HepG2 (cell line): ENCODE results near the gene TTLL1. TPM values are rescaled to one million over a fixed set of nuclear protein-coding genes. Genes with fewer than 3 reads are reported as not detected.

Experiments
- AGO2 ChIP-seq: fragments of 200-400 bp; formaldehyde crosslinking; optimal IDR thresholded peaks from 2 replicates; pipeline ENCODE3; 2017; ENCODE audit warnings: mild to moderate bottlenecking, low read depth, low read length, moderate library complexity
- ARID5B ChIP-seq: IDR thresholded peaks from 2 replicates; pipeline ENCODE4 v1.4.0; 2020; ENCODE audit warnings: mild to moderate bottlenecking, missing genetic modification reagents
- CREBL2 ChIP-seq: sonication (generic); formaldehyde crosslinking; IDR thresholded peaks from 2 replicates; pipeline ENCODE4 v1.8.1; 2023; ENCODE audit warnings: missing genetic modification reagents, mild to moderate bottlenecking, borderline replicate concordance
- ELF1 ChIP-seq: sonication (generic); formaldehyde crosslinking; IDR thresholded peaks from 2 replicates; pipeline ENCODE4 v1.4.0; 2020; ENCODE audit warnings: missing genetic modification reagents
- ELF4 ChIP-seq: sonication (generic); formaldehyde crosslinking; IDR thresholded peaks from 2 replicates; pipeline ENCODE4 v1.5.0; 2020; ENCODE audit warnings: missing genetic modification reagents, mild to moderate bottlenecking, moderate library complexity, borderline replicate concordance
- FOXK1 ChIP-seq: sonication (generic); formaldehyde crosslinking; IDR thresholded peaks from 2 replicates; pipeline ENCODE4 v1.4.0; 2020; ENCODE audit warnings: low read depth, missing genetic modification reagents, borderline replicate concordance
- FOXP1 ChIP-seq, 2 experiments: fragments of 450-650 bp in 1 of 2; IDR thresholded peaks; 2 replicates each; pipeline ENCODE4 v1.6.1; 2017 to 2018; ENCODE audit warnings: antibody characterized with exemption in 1 of 2
- HOXA7 ChIP-seq: sonication (generic); formaldehyde crosslinking; IDR thresholded peaks from 2 replicates; pipeline ENCODE4 v1.8.1; 2022; ENCODE audit warnings: mild to moderate bottlenecking, missing genetic modification reagents, moderate library complexity
- NR0B2 ChIP-seq: sonication (generic); formaldehyde crosslinking; IDR thresholded peaks from 2 replicates; pipeline ENCODE4 v1.4.0; 2020; ENCODE audit warnings: mild to moderate bottlenecking, missing genetic modification reagents
- NR1H2 ChIP-seq: sonication (generic); formaldehyde crosslinking; IDR thresholded peaks from 2 replicates; pipeline ENCODE4 v1.8.1; 2022; ENCODE audit warnings: low read depth, missing genetic modification reagents, borderline replicate concordance
- SAP130 ChIP-seq: IDR thresholded peaks from 2 replicates; pipeline ENCODE4 v1.6.1; 2016; ENCODE audit warnings: low read depth
- SRF ChIP-seq: IDR thresholded peaks from 2 replicates; pipeline ENCODE4 v1.6.1; 2011; ENCODE audit warnings: mild to moderate bottlenecking, low read depth, low read length, moderate library complexity
- SYNCRIP ChIP-seq: fragments of 200-400 bp; formaldehyde crosslinking; IDR thresholded peaks from 2 replicates; pipeline ENCODE4 v1.6.1; 2018; ENCODE audit warnings: mild to moderate bottlenecking, low read depth, low read length; ENCODE audit not compliant: insufficient read depth
- TAF1 ChIP-seq: sonication (generic); formaldehyde crosslinking; IDR thresholded peaks from 2 replicates; pipeline ENCODE4 v1.4.0; 2020; ENCODE audit warnings: missing genetic modification reagents
- TARDBP ChIP-seq: sonication (generic); formaldehyde crosslinking; IDR thresholded peaks from 2 replicates; pipeline ENCODE4 v1.8.0; 2022; ENCODE audit warnings: mild to moderate bottlenecking, missing genetic modification reagents
- ZBTB34 ChIP-seq: sonication (generic); formaldehyde crosslinking; IDR thresholded peaks from 2 replicates; pipeline ENCODE4 v1.8.0; 2022; ENCODE audit warnings: mild to moderate bottlenecking, missing genetic modification reagents
- ZFP1 ChIP-seq: IDR thresholded peaks from 2 replicates; pipeline ENCODE4 v1.6.1; 2016
- ZFX ChIP-seq: sonication (generic); formaldehyde crosslinking; IDR thresholded peaks from 2 replicates; pipeline ENCODE4 v1.4.0; 2020; ENCODE audit warnings: mild to moderate bottlenecking, low read depth, missing genetic modification reagents, moderate library complexity
- ZNF350 ChIP-seq: sonication (generic); formaldehyde crosslinking; IDR thresholded peaks from 2 replicates; pipeline ENCODE4 v1.4.0; 2020; ENCODE audit warnings: mild to moderate bottlenecking, low read depth, missing genetic modification reagents, borderline replicate concordance
- ZNF460 ChIP-seq: sonication (generic); formaldehyde crosslinking; IDR thresholded peaks from 2 replicates; pipeline ENCODE4 v1.5.1; 2020; ENCODE audit warnings: missing genetic modification reagents, mild to moderate bottlenecking, borderline replicate concordance
- ZNF768 ChIP-seq: sonication (generic); formaldehyde crosslinking; IDR thresholded peaks from 2 replicates; pipeline ENCODE4 v1.4.0; 2020; ENCODE audit warnings: missing genetic modification reagents
- ZNF883 ChIP-seq: sonication (generic); formaldehyde crosslinking; IDR thresholded peaks from 2 replicates; pipeline ENCODE4 v1.5.1; 2020; ENCODE audit warnings: mild to moderate bottlenecking, missing genetic modification reagents; ENCODE audit errors: not compliant biosample characterization
- polyA plus RNA-seq, 8 experiments: library from polyadenylated mRNA; depleted of rRNA in 3 of 8; stranded (reverse) in 7 of 8; unstranded in 1 of 8; fragments of >200 nt; fragmentation: Illumina TruSeq in 4 of 8; extraction: Trizol in 4 of 8; gene quantifications; 2 replicates each; pipeline versions ENCODE4 v1.2.1 to v1.2.3, GENCODE V29; 2011 to 2016; ENCODE audit warnings: low read depth in 4 of 8, missing spikeins in 1 of 8, mixed read lengths in 1 of 8; ENCODE audit not compliant: insufficient read depth in 1 of 8
- total RNA-seq, 5 experiments: library from RNA; depleted of rRNA; stranded (reverse); fragments of >200 nt; fragmentation: Illumina TruSeq; extraction: Trizol; gene quantifications; 2 replicates each; pipeline ENCODE4 v1.2.3, GENCODE V29; 2016; ENCODE audit warnings: low read depth in 1 of 5
- TF ChIP-seq, protein P1 (sequence below): sonication (generic); formaldehyde crosslinking; IDR thresholded peaks from 2 replicates; pipeline ENCODE4 v1.5.0; 2020; ENCODE audit warnings: missing genetic modification reagents

The TTLL1 gene
- total and polyA plus RNA-seq, 2 of the 13 experiments (the other 11 are each of a cell fraction or from before 2014, with no cell fraction given), result 1.6 to 5.3 TPM

- TF ChIP-seq ZBTB34 (CRISPR knock-in tag) (no peak), ZFP1 (CRISPR knock-in tag) (no peak), AGO2 (no peak), FOXK1 (no peak), HOXA7 (CRISPR knock-in tag) (no peak), FOXP1 (IDR thresholded peaks at IDR 0.05) (no peak), FOXP1 (CRISPR knock-in tag; IDR thresholded peaks at IDR 0.05) (no peak), SYNCRIP (no peak), ELF4 (no peak), ARID5B (CRISPR knock-in tag) (no peak), TARDBP (no peak), SRF (no peak), ZNF350 (no peak), ELF1 (CRISPR knock-in tag) (peak; percentile 25; the same call in 1 of the 2 replicates), ZNF460 (no peak), CREBL2 (CRISPR knock-in tag) (no peak), NR1H2 (CRISPR knock-in tag) (no peak), NR0B2 (CRISPR knock-in tag) (no peak), ZNF883 (CRISPR knock-in tag) (no peak), ZFX (CRISPR knock-in tag) (peak; percentile 42; the same call in 1 of the 2 replicates), SAP130 (CRISPR knock-in tag) (no peak), ZNF768 (CRISPR knock-in tag) (peak; percentile 27; the same call in 1 of the 2 replicates), TAF1 (CRISPR knock-in tag) (no peak)
- TF ChIP-seq, protein P1, sequence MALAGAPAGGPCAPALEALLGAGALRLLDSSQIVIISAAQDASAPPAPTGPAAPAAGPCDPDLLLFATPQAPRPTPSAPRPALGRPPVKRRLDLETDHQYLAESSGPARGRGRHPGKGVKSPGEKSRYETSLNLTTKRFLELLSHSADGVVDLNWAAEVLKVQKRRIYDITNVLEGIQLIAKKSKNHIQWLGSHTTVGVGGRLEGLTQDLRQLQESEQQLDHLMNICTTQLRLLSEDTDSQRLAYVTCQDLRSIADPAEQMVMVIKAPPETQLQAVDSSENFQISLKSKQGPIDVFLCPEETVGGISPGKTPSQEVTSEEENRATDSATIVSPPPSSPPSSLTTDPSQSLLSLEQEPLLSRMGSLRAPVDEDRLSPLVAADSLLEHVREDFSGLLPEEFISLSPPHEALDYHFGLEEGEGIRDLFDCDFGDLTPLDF (CRISPR knock-in tag), result no peak
These were observed 29.0 kb upstream of the TTLL1 start (continued) for GRCh38 chr22:43118024-43118849.
